Gastroesophageal sphincter (tissue), 3 donors: ENCODE results near the gene POTEH.
"Not testable (repeated sequence)": the region's sequence is repeated elsewhere in the genome, so short reads cannot be mapped to it uniquely, and the experiment has no call there.

ENCODE experiments used
- EP300 ChIP-seq: sonication (generic); formaldehyde crosslinking; IDR thresholded peaks from one replicate; pipeline ENCODE4 v1.6.1; 2017; ENCODE audit warnings: antibody characterized with exemption, mild to moderate bottlenecking
- POLR2A ChIP-seq, 2 donors: fragments of 450-650 bp; IDR thresholded peaks; one replicate each; pipeline ENCODE4 v1.6.1; 2017; ENCODE audit warnings: antibody characterized with exemption in 2 of 2, mild to moderate bottlenecking in 2 of 2, moderate library complexity in 1 of 2
- POLR2AphosphoS5 ChIP-seq: sonication (generic); formaldehyde crosslinking; IDR thresholded peaks from one replicate; pipeline ENCODE4 v1.6.1; 2017; ENCODE audit warnings: antibody characterized with exemption
- TF ChIP-seq, protein P1 (sequence below), 4 experiments: fragments of 200-600 bp in 2 of 4; fragments of 450-650 bp in 2 of 4; sonication (generic) in 1 of 4; IDR thresholded peaks; one replicate each; pipeline ENCODE4 v1.5.1; 2017 to 2019; ENCODE audit warnings: antibody characterized with exemption in 4 of 4, mild to moderate bottlenecking in 2 of 4, moderate library complexity in 2 of 4

GRCh38 chr22:15763559-15763958 lies 73.7 kb downstream of the POTEH start:
- TF ChIP-seq POLR2A (IDR thresholded peaks at IDR 0.05); POLR2AphosphoS5; EP300: not testable (repeated sequence)
- TF ChIP-seq, protein P1, sequence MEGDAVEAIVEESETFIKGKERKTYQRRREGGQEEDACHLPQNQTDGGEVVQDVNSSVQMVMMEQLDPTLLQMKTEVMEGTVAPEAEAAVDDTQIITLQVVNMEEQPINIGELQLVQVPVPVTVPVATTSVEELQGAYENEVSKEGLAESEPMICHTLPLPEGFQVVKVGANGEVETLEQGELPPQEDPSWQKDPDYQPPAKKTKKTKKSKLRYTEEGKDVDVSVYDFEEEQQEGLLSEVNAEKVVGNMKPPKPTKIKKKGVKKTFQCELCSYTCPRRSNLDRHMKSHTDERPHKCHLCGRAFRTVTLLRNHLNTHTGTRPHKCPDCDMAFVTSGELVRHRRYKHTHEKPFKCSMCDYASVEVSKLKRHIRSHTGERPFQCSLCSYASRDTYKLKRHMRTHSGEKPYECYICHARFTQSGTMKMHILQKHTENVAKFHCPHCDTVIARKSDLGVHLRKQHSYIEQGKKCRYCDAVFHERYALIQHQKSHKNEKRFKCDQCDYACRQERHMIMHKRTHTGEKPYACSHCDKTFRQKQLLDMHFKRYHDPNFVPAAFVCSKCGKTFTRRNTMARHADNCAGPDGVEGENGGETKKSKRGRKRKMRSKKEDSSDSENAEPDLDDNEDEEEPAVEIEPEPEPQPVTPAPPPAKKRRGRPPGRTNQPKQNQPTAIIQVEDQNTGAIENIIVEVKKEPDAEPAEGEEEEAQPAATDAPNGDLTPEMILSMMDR (IDR thresholded peaks at IDR 0.05) = not testable (repeated sequence)
